HG03558 (cell line): Measurements from ENCODE around the gene PDE10A.

ENCODE experiments used
- ATAC-seq: cut with Tn5 transposase; IDR thresholded peaks from one replicate; pipeline ENCODE4 v1.9.1; 2021; ENCODE audit warnings: moderate number of reproducible peaks; ENCODE audit not compliant: unreplicated experiment; ENCODE audit errors: extremely low read depth

PDE10A gene

DNA sequence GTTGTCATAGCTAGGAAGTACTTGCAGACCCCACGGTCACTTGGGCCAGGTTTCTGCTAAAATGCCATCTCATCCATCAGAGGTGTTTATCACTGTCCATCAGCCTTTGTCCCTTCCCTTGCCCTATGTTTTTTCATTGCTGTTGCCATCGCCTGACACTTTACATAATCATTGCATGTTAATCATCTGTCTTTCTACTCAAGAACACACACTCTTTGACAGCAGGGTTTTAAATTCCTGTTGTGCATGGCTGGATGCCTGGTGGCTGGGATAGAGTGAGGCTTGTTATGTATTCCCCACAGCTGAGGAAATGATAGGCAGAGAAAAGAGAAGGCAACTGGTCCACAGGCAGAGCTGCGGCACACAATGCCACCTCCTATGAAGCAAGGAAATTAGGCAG is 341.9 kb downstream of the PDE10A start:
- ATAC-seq: no peak

GRCh38 chr6:165317723-165318122 is 345.3 kb downstream of the PDE10A start:
- ATAC-seq: no peak

- ATAC-seq: no peak
Observed at GRCh38 chr6:165308926-165309731, 353.9 kb downstream of the PDE10A start, which contains the start of gene C6orf118. Gene C6orf118, minus strand, starts transcription at chr6:165309605. Its CDS starts 19 bp downstream, at chr6:165309586.

DNA sequence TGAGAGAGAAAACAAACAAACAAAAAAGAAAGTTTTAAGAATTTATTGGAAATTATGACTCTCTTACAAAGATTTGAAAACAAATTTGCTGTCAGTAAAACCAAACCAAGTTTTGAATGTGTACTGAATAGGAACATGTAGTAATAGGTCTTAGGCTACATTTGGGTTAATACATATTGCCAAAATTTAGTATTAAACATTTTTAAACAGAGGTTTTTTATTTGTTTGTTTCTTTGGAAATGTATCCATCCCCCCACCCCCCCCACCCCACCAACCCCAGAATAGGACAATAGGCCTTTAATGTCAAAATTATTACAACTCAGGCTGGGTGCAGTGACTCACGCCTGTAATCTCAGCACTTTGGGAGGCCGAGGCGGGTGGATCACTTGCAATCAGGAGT is 356.1 kb downstream of the PDE10A start:
- ATAC-seq: no peak

GRCh38 chr6:165301372-165302246 is 361.4 kb downstream of the PDE10A start:
- no peak for ATAC-seq

- no peak for ATAC-seq
Observed at GRCh38 chr6:165300422-165300936, 362.6 kb downstream of the PDE10A start.

- ATAC-seq: no peak
Observed at GRCh38 chr6:165298875-165299274, 364.2 kb downstream of the PDE10A start.

GRCh38 chr6:165298402-165298801 is 364.6 kb downstream of the PDE10A start:
- ATAC-seq: no peak

GRCh38 chr6:165292657-165293056 is 370.4 kb downstream of the PDE10A start:
- ATAC-seq: no peak
